OCI-LY1 (cell line): ENCODE results near the gene TMEM204.

ENCODE experiments used
- EZH2 ChIP-seq: fragments of 200-600 bp; sonication (generic), shearing (Covaris generic); IDR thresholded peaks from 2 replicates; pipeline ENCODE4 v1.8.0; 2017; ENCODE audit warnings: borderline replicate concordance, mixed run types, mild to moderate bottlenecking, antibody characterized with exemption, low read length, moderate library complexity, mixed read lengths
- TF ChIP-seq, protein P1 (sequence below): fragments of 200-600 bp; sonication (generic), shearing (Covaris generic); IDR thresholded peaks from 2 replicates; pipeline ENCODE4 v1.5.1; 2017; ENCODE audit warnings: mild to moderate bottlenecking, antibody characterized with exemption, low read length, moderate library complexity, mixed read lengths

GRCh38 chr16:1602285-1602684 lies 68.8 kb downstream of the TMEM204 start:
- TF ChIP-seq, protein P1, sequence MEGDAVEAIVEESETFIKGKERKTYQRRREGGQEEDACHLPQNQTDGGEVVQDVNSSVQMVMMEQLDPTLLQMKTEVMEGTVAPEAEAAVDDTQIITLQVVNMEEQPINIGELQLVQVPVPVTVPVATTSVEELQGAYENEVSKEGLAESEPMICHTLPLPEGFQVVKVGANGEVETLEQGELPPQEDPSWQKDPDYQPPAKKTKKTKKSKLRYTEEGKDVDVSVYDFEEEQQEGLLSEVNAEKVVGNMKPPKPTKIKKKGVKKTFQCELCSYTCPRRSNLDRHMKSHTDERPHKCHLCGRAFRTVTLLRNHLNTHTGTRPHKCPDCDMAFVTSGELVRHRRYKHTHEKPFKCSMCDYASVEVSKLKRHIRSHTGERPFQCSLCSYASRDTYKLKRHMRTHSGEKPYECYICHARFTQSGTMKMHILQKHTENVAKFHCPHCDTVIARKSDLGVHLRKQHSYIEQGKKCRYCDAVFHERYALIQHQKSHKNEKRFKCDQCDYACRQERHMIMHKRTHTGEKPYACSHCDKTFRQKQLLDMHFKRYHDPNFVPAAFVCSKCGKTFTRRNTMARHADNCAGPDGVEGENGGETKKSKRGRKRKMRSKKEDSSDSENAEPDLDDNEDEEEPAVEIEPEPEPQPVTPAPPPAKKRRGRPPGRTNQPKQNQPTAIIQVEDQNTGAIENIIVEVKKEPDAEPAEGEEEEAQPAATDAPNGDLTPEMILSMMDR, result no peak
- no peak for TF ChIP-seq EZH2
